GM21526 (cell line): ENCODE results near the gene STIM1.

Source experiments
- ATAC-seq: cut with Tn5 transposase; IDR thresholded peaks from one replicate; pipeline ENCODE4 v1.9.1; 2021; ENCODE audit warnings: moderate library complexity; ENCODE audit not compliant: unreplicated experiment, low FRiP score

STIM1 gene

GRCh38 chr11:4060182-4060923 lies 204.9 kb downstream of the STIM1 start:
- no peak for ATAC-seq

GRCh38 chr11:4061700-4062099 lies 206.2 kb downstream of the STIM1 start:
- ATAC-seq: no peak

- ATAC-seq: no peak
These were observed 207.9 kb downstream of the STIM1 start for GRCh38 chr11:4063348-4063747.

- ATAC-seq: no peak
These were observed 209.0 kb downstream of the STIM1 start for GRCh38 chr11:4064278-4064955.

GRCh38 chr11:4065086-4065485 lies 209.6 kb downstream of the STIM1 start:
- ATAC-seq: no peak

- ATAC-seq: no peak
These were observed 210.3 kb downstream of the STIM1 start for GRCh38 chr11:4065601-4066377.

GRCh38 chr11:4066910-4067309 lies 211.4 kb downstream of the STIM1 start:
- ATAC-seq: no peak

GRCh38 chr11:4068962-4069361 lies 213.5 kb downstream of the STIM1 start:
- ATAC-seq: no peak

- no peak for ATAC-seq
These were observed 215.9 kb downstream of the STIM1 start for GRCh38 chr11:4071325-4071724.

- ATAC-seq: no peak
These were observed 216.4 kb downstream of the STIM1 start for GRCh38 chr11:4071914-4072313.

- no peak for ATAC-seq
These were observed 217.3 kb downstream of the STIM1 start for GRCh38 chr11:4072668-4073285.

- no peak for ATAC-seq
These were observed 218.8 kb downstream of the STIM1 start for GRCh38 chr11:4074266-4074665.

GRCh38 chr11:4076774-4077173 lies 221.3 kb downstream of the STIM1 start:
- no peak for ATAC-seq

- no peak for ATAC-seq
These were observed 227.7 kb downstream of the STIM1 start for GRCh38 chr11:4083198-4083597.

- ATAC-seq: no peak
These were observed 229.1 kb downstream of the STIM1 start for GRCh38 chr11:4084406-4085125.

GRCh38 chr11:4085575-4085974 lies 230.1 kb downstream of the STIM1 start:
- no peak for ATAC-seq

GRCh38 chr11:4086575-4087353 lies 231.3 kb downstream of the STIM1 start:
- no peak for ATAC-seq

GRCh38 chr11:4087551-4087950 lies 232.1 kb downstream of the STIM1 start:
- no peak for ATAC-seq

- no peak for ATAC-seq
These were observed 234.8 kb downstream of the STIM1 start for GRCh38 chr11:4090258-4090657.

GRCh38 chr11:4092026-4092425 lies 236.6 kb downstream of the STIM1 start:
- ATAC-seq: no peak
